Panc1 (cell line): ENCODE results near the gene KIFBP.

ENCODE experiments used
- CTCF ChIP-seq: fragments of 450-650 bp; IDR thresholded peaks from 2 replicates; pipeline ENCODE4 v1.5.1; 2017; ENCODE audit warnings: mild to moderate bottlenecking
- POLR2AphosphoS5 ChIP-seq: IDR thresholded peaks from 2 replicates; pipeline ENCODE4 v1.6.1; 2012; ENCODE audit warnings: mild to moderate bottlenecking, low read depth, low read length, moderate library complexity

- no peak for TF ChIP-seq CTCF
- TF ChIP-seq POLR2AphosphoS5: no peak
These were observed 61.0 kb downstream of the KIFBP start for GRCh38 chr10:69049566-69049961.
